Astrocyte of the cerebellum (primary cell): Measurements from ENCODE around the gene JMJD1C.

Experiments used
- DNase-seq: peaks from one replicate; pipeline ENCODE4 v3.0.0-alpha.2; 2011; ENCODE audit warnings: low read depth
- H3K4me3 ChIP-seq: 2 replicates; pipeline ENCODE4 v1.5.1; 2011; ENCODE audit warnings: mild to moderate bottlenecking, low read depth, low read length, moderate library complexity
- in situ Hi-C: cut with HindIII; loops from 2 replicates; pipeline ENCODE4 v1.10.0; 2017; ENCODE audit warnings: low sequenced_read_pairs
- TF ChIP-seq, protein P1 (sequence below): IDR thresholded peaks from 2 replicates; pipeline ENCODE4 v1.5.1; 2012; ENCODE audit warnings: low read length, low read depth, moderate library complexity, mild to moderate bottlenecking; ENCODE audit errors: missing control alignments

JMJD1C gene

DNA sequence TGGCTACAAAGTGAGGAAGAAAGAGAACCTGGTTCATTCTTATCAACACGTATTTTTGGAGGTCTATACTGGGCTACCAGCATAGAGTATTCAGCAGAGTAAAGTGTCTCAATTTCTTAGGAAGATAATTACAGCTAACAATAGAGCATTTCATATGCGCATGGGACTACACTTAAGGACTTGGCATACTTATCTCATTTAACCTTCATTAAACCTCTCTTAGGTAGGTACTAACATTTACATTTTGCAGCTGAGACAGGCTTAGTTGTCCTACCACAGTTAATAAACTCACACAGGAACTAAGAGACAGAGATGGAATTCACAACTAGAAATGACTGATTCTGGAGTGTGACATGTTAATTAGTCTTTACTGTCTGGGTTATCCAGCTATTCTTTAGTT is 266.1 kb downstream of the JMJD1C start:
- TF ChIP-seq, protein P1, sequence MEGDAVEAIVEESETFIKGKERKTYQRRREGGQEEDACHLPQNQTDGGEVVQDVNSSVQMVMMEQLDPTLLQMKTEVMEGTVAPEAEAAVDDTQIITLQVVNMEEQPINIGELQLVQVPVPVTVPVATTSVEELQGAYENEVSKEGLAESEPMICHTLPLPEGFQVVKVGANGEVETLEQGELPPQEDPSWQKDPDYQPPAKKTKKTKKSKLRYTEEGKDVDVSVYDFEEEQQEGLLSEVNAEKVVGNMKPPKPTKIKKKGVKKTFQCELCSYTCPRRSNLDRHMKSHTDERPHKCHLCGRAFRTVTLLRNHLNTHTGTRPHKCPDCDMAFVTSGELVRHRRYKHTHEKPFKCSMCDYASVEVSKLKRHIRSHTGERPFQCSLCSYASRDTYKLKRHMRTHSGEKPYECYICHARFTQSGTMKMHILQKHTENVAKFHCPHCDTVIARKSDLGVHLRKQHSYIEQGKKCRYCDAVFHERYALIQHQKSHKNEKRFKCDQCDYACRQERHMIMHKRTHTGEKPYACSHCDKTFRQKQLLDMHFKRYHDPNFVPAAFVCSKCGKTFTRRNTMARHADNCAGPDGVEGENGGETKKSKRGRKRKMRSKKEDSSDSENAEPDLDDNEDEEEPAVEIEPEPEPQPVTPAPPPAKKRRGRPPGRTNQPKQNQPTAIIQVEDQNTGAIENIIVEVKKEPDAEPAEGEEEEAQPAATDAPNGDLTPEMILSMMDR: no peak
- no peak overlapping the region for H3K4me3 ChIP-seq
- in situ Hi-C loops: loop anchor here (25.0 kb wide), 1 partner anchor 413 kb away; no protein-coding TSS in a partner anchor
- DNase-seq: no peak

DNA sequence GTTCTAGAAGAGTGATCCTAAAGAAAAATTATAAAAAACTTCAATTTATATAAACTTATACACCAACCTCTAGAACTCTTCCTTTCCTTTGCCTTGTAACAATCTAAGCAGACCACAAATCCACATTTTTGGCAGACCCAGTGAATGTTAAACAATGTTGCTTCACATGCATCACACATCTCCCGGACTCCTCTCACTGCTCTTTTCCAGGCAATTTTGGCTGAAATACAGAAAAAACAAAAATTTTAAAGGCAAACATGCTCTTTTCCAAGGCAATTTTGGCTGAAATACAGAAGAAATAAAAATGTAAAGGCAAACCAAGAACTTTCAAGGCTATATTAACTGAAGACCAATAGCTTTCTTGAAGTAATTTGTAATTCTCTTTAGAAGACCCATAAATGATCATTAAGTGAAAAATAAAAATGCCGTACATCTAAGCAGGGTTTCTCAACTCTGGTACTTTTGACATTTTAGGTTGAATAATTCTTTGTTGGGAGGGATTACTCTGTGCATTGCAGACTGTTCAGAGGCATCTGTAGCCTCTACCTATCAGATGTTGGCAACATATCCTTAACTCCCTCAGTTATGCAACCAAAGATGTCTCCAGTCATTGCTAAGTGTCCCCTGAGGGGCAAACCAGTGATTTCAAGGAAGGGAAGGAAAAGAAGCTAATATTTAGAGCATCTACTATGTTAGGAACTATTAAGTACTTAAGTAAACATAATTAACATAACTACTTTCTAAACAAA is 268.3 kb downstream of the JMJD1C start:
- H3K4me3 ChIP-seq: no peak overlapping the region
- TF ChIP-seq, protein P1: no peak
- peak; percentile 95 for DNase-seq
- in situ Hi-C loops: no loop called here

DNA sequence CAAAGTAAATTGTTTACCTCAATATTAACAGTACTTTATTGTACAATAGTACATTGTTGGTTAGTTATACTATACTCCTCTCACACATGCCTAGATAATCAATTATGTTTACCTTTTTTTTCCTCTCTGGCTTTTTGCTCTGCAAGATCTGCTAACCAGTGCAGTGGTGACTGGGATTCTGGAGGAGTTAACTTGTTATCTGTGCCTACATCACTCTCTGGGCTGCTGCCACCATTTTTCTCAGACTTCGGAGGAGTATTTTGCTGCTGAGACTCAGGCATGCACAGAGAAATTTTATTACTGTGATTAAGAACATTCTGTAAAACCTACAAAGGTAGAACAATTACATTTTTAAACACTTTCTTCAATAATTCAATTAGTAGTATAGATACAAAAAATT is 273.0 kb downstream of the JMJD1C start:
- no peak overlapping the region for H3K4me3 ChIP-seq
- no peak for DNase-seq
- in situ Hi-C loops: no loop called here
- TF ChIP-seq, protein P1: no peak

DNA sequence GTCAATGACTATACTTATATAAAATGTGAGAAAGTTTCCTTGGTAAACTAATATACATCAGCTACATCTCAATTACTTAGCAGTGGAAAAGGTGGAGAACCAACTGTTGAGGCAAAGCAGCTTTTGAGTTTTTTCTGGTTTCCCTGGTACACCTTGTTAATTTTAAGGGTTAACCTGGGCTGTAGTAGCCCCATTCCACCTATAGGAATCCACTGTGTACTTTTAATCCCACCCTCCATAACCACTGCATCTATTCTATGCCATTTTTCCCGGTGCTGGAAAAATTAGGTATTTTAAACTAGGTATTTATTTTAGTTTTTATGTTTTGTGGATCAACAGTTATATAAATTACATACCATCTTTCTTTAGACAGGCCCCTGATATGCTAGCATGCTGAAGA is 290.2 kb downstream of the JMJD1C start:
- no peak for DNase-seq
- TF ChIP-seq, protein P1: no peak
- in situ Hi-C loops: no loop called here

GRCh38 chr10:63173468-63174232 is 292.1 kb downstream of the JMJD1C start:
- H3K4me3 ChIP-seq: no peak overlapping the region
- no peak for DNase-seq
- TF ChIP-seq, protein P1: no peak
- in situ Hi-C loops: no loop called here

More for the DNA sequence above, 290.2 kb downstream of the JMJD1C start:
- no peak overlapping the region for H3K4me3 ChIP-seq

- no peak overlapping the region for H3K4me3 ChIP-seq
- in situ Hi-C loops: no loop called here
- no peak for DNase-seq
- TF ChIP-seq, protein P1: no peak
These were observed 293.9 kb downstream of the JMJD1C start for GRCh38 chr10:63171926-63172325.
